ENCODE measurements around the gene EMC1.

DNA sequence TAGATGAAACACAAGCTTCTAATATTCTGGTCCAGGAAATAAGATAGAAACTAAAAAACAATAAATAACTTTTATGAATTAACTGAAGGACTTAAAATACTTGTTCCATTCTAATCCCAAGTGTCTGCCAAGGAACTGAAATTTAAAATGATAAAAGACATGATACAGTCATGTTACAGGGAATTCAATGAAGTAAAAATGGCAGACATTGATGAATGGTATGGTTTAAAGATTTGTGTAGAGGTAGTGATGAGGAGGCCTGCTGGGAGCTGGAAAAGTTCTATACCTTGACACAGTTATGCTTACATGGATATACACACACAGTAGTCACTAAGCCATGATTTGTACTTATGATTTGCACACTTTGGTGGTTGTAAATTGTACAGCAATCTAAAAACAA is 39.2 kb downstream of the EMC1 start:
- TF ChIP-seq, protein P1, sequence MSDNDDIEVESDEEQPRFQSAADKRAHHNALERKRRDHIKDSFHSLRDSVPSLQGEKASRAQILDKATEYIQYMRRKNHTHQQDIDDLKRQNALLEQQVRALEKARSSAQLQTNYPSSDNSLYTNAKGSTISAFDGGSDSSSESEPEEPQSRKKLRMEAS (IDR thresholded peaks at IDR 0.05), result no peak
- TF ChIP-seq CEBPB (IDR thresholded peaks at IDR 0.05) (no peak), EP300 (IDR thresholded peaks at IDR 0.05; ENCODE audit: borderline replicate concordance) (no peak), TAF1 (IDR thresholded peaks at IDR 0.05; ENCODE audit: low read depth) (no peak), TEAD4 (IDR thresholded peaks at IDR 0.05) (no peak), ZBTB7A (IDR thresholded peaks at IDR 0.05; ENCODE audit: low read depth) (no peak), FOXM1 (IDR thresholded peaks at IDR 0.05; ENCODE audit: borderline replicate concordance, low read depth) (no peak), RAD21 (IDR thresholded peaks at IDR 0.05; ENCODE audit: low read depth) (no peak), YY1 (IDR thresholded peaks at IDR 0.05; ENCODE audit: low read depth) (no peak), EGR1 (IDR thresholded peaks at IDR 0.05) (no peak)
- TF ChIP-seq, protein P2, sequence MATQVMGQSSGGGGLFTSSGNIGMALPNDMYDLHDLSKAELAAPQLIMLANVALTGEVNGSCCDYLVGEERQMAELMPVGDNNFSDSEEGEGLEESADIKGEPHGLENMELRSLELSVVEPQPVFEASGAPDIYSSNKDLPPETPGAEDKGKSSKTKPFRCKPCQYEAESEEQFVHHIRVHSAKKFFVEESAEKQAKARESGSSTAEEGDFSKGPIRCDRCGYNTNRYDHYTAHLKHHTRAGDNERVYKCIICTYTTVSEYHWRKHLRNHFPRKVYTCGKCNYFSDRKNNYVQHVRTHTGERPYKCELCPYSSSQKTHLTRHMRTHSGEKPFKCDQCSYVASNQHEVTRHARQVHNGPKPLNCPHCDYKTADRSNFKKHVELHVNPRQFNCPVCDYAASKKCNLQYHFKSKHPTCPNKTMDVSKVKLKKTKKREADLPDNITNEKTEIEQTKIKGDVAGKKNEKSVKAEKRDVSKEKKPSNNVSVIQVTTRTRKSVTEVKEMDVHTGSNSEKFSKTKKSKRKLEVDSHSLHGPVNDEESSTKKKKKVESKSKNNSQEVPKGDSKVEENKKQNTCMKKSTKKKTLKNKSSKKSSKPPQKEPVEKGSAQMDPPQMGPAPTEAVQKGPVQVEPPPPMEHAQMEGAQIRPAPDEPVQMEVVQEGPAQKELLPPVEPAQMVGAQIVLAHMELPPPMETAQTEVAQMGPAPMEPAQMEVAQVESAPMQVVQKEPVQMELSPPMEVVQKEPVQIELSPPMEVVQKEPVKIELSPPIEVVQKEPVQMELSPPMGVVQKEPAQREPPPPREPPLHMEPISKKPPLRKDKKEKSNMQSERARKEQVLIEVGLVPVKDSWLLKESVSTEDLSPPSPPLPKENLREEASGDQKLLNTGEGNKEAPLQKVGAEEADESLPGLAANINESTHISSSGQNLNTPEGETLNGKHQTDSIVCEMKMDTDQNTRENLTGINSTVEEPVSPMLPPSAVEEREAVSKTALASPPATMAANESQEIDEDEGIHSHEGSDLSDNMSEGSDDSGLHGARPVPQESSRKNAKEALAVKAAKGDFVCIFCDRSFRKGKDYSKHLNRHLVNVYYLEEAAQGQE (IDR thresholded peaks at IDR 0.05; ENCODE audit: low read depth), result no peak
